Measurements from ENCODE around the gene ZNF775.

Gene ZNF775

DNA sequence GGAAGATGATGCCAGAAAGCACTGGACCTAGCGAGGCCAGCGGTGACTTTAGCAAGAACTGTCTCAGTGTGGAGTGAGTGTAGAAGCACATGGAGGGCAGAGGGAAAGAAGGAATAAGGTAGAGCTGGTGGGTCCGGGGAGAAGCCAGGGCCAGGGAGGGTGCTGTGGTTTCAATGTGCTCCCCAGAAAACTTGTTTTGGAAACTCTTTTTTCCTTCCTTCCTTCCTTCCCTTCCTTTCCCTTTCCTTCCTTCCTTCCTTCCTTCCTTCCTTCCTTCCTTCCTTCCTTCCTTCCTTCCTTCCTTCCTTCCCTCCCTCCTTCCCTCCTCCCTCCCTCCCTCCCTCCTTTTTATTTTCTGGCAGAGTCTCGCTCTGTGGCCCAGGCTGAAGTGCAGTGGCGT, 32.2 kb upstream of the ZNF775 start:
- Histone ChIP-seq H3K4me3 (replicated peaks; ENCODE audit: low read depth, low read length) (no peak overlapping the region), H3K27me3 (replicated peaks; ENCODE audit: control insufficient read depth, insufficient read depth, low read length) (no peaks in the 10 kb centered on the region; the same call in 1 of the 2 replicates), H3K36me3 (ENCODE audit: control insufficient read depth, insufficient read depth, low read length) (no peaks in the 10 kb centered on the region)
- DNase-seq (ENCODE audit: extremely low read depth, insufficient read length) = no peak
- no peak for TF ChIP-seq CTCF (IDR thresholded peaks at IDR 0.05; ENCODE audit: insufficient read depth, low read length, poor library complexity, severe bottlenecking)

- DNase-seq (ENCODE audit: extremely low read depth, insufficient read length) = no peak
- TF ChIP-seq CTCF (IDR thresholded peaks at IDR 0.05; ENCODE audit: insufficient read depth, low read length, poor library complexity, severe bottlenecking) = no peak
- no peaks in the 10 kb centered on the region for H3K36me3 ChIP-seq (ENCODE audit: control insufficient read depth, insufficient read depth, low read length)
- no peaks in the 10 kb centered on the region for H3K27me3 ChIP-seq (replicated peaks; ENCODE audit: control insufficient read depth, insufficient read depth, low read length)
- no peak overlapping the region for H3K4me3 ChIP-seq (replicated peaks; ENCODE audit: low read depth, low read length)
Observed at GRCh38 chr7:150351587-150352194, 27.4 kb upstream of the ZNF775 start.

GRCh38 chr7:150355666-150356059, 23.5 kb upstream of the ZNF775 start:
- Histone ChIP-seq H3K36me3 (ENCODE audit: control insufficient read depth, insufficient read depth, low read length) (no peaks in the 10 kb centered on the region), H3K27me3 (replicated peaks; ENCODE audit: control insufficient read depth, insufficient read depth, low read length) (no peaks in the 10 kb centered on the region), H3K4me3 (replicated peaks; ENCODE audit: low read depth, low read length) (no peak overlapping the region)
- no peak for TF ChIP-seq CTCF (IDR thresholded peaks at IDR 0.05; ENCODE audit: insufficient read depth, low read length, poor library complexity, severe bottlenecking)
- DNase-seq (ENCODE audit: extremely low read depth, insufficient read length) = no peak

GRCh38 chr7:150356265-150356897, 22.7 kb upstream of the ZNF775 start:
- Histone ChIP-seq H3K27me3 (replicated peaks; ENCODE audit: control insufficient read depth, insufficient read depth, low read length) (no peaks in the 10 kb centered on the region), H3K4me3 (replicated peaks; ENCODE audit: low read depth, low read length) (no peak overlapping the region), H3K36me3 (ENCODE audit: control insufficient read depth, insufficient read depth, low read length) (no peaks in the 10 kb centered on the region)
- TF ChIP-seq CTCF (IDR thresholded peaks at IDR 0.05; ENCODE audit: insufficient read depth, low read length, poor library complexity, severe bottlenecking) = peak; percentile 79
- DNase-seq (ENCODE audit: extremely low read depth, insufficient read length) = no peak

DNA sequence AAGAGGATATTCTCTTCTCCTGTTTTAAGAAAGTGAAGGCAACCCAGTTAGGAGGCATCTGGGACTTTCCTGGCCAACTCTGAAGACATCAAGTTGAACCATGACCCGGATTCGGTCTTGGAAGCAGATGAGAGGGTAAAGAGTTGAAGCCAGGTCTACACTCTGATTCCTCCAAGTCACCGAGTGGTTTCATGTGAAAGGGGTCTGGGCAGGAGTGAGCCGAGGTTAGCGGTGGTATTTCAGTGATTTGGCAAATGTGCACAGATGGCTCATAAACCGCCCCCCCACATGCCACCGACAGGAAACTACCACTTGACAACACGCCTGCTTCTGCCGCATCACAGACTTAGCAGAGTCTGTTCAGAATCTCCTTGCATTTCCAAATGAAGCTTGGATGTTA, 21.9 kb upstream of the ZNF775 start:
- no peak for TF ChIP-seq CTCF (IDR thresholded peaks at IDR 0.05; ENCODE audit: insufficient read depth, low read length, poor library complexity, severe bottlenecking)
- Histone ChIP-seq H3K27me3 (replicated peaks; ENCODE audit: control insufficient read depth, insufficient read depth, low read length) (no peaks in the 10 kb centered on the region), H3K4me3 (replicated peaks; ENCODE audit: low read depth, low read length) (no peak overlapping the region), H3K36me3 (ENCODE audit: control insufficient read depth, insufficient read depth, low read length) (no peaks in the 10 kb centered on the region)
- DNase-seq (ENCODE audit: extremely low read depth, insufficient read length) = peak; percentile 46

All from GM06990 (cell line).